ENCODE results near the gene ANGPT4.

- TF ChIP-seq, protein P1, sequence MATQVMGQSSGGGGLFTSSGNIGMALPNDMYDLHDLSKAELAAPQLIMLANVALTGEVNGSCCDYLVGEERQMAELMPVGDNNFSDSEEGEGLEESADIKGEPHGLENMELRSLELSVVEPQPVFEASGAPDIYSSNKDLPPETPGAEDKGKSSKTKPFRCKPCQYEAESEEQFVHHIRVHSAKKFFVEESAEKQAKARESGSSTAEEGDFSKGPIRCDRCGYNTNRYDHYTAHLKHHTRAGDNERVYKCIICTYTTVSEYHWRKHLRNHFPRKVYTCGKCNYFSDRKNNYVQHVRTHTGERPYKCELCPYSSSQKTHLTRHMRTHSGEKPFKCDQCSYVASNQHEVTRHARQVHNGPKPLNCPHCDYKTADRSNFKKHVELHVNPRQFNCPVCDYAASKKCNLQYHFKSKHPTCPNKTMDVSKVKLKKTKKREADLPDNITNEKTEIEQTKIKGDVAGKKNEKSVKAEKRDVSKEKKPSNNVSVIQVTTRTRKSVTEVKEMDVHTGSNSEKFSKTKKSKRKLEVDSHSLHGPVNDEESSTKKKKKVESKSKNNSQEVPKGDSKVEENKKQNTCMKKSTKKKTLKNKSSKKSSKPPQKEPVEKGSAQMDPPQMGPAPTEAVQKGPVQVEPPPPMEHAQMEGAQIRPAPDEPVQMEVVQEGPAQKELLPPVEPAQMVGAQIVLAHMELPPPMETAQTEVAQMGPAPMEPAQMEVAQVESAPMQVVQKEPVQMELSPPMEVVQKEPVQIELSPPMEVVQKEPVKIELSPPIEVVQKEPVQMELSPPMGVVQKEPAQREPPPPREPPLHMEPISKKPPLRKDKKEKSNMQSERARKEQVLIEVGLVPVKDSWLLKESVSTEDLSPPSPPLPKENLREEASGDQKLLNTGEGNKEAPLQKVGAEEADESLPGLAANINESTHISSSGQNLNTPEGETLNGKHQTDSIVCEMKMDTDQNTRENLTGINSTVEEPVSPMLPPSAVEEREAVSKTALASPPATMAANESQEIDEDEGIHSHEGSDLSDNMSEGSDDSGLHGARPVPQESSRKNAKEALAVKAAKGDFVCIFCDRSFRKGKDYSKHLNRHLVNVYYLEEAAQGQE (IDR thresholded peaks at IDR 0.05; ENCODE audit: insufficient read depth in 1 of 2, low read depth in 2 of 2, low read length in 1 of 2): no peak
- TF ChIP-seq, protein P2, sequence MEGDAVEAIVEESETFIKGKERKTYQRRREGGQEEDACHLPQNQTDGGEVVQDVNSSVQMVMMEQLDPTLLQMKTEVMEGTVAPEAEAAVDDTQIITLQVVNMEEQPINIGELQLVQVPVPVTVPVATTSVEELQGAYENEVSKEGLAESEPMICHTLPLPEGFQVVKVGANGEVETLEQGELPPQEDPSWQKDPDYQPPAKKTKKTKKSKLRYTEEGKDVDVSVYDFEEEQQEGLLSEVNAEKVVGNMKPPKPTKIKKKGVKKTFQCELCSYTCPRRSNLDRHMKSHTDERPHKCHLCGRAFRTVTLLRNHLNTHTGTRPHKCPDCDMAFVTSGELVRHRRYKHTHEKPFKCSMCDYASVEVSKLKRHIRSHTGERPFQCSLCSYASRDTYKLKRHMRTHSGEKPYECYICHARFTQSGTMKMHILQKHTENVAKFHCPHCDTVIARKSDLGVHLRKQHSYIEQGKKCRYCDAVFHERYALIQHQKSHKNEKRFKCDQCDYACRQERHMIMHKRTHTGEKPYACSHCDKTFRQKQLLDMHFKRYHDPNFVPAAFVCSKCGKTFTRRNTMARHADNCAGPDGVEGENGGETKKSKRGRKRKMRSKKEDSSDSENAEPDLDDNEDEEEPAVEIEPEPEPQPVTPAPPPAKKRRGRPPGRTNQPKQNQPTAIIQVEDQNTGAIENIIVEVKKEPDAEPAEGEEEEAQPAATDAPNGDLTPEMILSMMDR (IDR thresholded peaks at IDR 0.05): no peak
Measured at GRCh38 chr20:891706-892080, 24.4 kb downstream of the ANGPT4 start.
